K562 treated with DMSO at 1 percent for 12 hours (cell line): Measurements from ENCODE around the gene ESRRA. TPM values are rescaled to one million over a fixed set of nuclear protein-coding genes. Genes with fewer than 3 reads are reported as not detected.

Source experiments
- total RNA-seq: library from RNA; unstranded; fragments of 300-600 nt; gene quantifications from 2 replicates; pipeline ENCODE4 v1.2.3, GENCODE V29; 2022; ENCODE audit not compliant: insufficient read depth

ESRRA gene
- 72.4 and 81.7 TPM in 2 replicates for total RNA-seq

GRCh38 chr11:64305075-64305690 lies at the start of gene ESRRA:
Gene ESRRA (plus strand): TSS chr11:64305524. CDS start chr11:64307180, 1,656 bp downstream.

DNA sequence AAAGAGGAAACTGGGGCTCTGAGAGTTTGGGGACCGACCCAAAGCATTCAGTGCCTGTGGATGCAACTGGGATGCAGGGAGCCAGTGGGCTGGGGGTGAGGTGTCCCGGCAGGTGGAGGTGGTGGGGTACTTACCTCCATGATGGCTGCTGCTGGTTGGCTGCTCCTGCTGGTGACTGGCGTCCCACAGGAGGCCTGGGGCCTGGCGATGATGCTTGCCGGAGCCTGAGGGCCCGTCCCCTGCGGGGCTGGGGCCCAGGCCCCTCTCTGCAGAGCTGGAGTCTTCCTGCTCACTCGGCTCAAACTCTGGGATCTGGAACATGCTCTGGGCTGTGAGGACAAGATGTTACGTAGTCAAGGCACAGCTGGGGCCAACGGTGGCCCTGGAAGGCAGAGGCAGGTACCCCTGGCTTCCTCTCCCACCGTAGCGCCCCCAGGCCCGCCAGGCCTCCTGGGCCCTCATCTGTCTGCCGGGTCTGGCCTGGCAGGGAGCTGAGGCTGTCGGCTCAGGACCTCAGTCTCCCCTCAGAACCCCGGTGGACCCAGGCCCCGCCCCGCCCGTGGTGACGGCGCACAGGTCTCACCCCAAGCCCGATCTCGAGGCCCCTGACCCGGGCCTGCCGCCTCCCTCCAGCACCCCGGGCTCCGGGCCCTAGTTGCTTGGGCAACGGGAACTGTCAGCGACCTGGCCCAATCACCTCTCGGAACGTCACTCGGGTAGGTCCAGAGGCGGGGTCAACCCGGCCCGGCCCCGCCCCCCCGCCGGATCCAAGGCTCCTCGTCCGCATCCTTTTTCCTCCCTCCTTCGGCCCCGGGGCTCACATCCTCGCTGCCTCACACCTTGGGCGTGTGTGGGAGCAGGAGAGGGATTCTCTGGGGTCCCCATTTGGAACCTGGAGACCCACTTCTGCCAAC lies 21.0 kb upstream of the ESRRA start, which contains the start of gene BAD:
Gene BAD, minus strand, starts transcription at position 618 of the 914 bp plus-strand sequence. Its CDS starts 297 bp downstream, at position 321.

GRCh38 chr11:64284962-64285884 lies 20.1 kb upstream of the ESRRA start, which contains the start of gene GPR137:
Gene GPR137 (plus strand): TSS chr11:64285848. CDS start chr11:64286525, 677 bp downstream.

DNA sequence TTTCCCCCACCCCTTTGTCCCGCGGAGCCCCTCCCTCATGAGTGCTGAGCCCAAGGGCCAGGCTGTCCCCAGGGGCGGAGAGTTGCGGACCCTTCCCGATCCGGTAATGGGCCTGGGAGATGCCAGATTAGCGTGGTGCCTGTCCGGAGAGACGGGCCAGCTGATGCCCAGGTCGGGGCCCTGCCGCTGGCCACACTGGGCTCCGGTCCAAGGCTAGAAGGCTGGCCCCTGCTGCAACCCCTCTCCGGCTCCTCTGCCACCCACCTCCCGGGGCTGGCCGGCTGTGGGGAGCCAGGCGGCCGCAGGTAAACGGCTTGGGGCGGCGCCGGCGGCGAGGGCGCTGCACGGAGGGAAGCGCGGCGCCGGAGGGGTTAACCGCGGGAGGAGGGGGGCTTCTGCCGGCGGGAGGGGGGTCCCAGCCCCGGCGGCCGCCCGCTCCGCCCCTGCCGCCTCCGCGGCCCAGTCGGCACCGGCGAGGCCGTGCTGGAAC lies 14.0 kb upstream of the ESRRA start, which contains the start of gene KCNK4:
Gene KCNK4, plus strand, starts transcription at position 41 of the 490 bp plus-strand sequence. CDS start 1,717 bp downstream, outside the sequence.

GRCh38 chr11:64299847-64300648 lies 5.3 kb upstream of the ESRRA start, which contains the start of gene CATSPERZ:
Gene CATSPERZ (plus strand): TSS chr11:64300358. CDS start chr11:64300411, 53 bp downstream.

GRCh38 chr11:64317325-64317960 lies 12.1 kb downstream of the ESRRA start, which contains the start of gene TRMT112:
Gene TRMT112 (minus strand): TSS chr11:64317559. CDS start chr11:64317526, 33 bp downstream.

DNA sequence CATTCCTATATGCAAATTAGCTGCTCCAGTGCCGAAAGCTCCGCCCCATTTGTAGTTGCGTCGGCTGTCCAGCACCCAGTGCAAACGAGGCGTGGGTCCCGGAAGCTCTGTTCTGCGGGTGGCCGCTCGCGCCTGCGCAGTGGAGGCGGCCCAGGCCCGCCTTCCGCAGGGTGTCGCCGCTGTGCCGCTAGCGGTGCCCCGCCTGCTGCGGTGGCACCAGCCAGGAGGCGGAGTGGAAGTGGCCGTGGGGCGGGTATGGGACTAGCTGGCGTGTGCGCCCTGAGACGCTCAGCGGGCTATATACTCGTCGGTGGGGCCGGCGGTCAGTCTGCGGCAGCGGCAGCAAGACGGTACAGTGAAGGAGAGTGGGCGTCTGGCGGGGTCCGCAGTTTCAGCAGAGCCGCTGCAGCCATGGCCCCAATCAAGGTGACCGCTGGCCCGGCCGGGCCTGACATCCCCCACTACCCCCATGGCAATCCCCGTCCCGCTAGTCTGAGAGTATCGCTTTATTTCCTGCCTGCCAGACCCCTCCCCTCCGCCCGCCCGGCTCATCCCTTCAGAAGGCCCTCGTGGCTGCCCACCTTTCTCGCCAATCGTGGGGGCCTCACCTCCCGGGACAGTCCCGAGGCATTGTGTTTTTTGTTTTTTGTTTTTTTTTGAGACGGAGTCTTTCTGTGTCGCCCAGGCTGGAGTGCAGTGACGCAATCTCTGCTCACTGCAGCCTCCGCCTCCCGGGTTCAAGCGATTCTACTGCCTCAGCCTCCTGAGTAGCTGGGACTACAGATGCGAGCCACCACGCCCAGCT lies 12.8 kb downstream of the ESRRA start, which contains the start of gene PRDX5:
Gene PRDX5, plus strand, starts transcription at position 161 of the 805 bp plus-strand sequence. Its CDS starts 95 bp downstream, at position 256.

GRCh38 chr11:64339754-64340408 lies 34.6 kb downstream of the ESRRA start, which contains the start of gene CCDC88B:
Gene CCDC88B (plus strand): TSS chr11:64340204. CDS start chr11:64340267, 63 bp downstream.

DNA sequence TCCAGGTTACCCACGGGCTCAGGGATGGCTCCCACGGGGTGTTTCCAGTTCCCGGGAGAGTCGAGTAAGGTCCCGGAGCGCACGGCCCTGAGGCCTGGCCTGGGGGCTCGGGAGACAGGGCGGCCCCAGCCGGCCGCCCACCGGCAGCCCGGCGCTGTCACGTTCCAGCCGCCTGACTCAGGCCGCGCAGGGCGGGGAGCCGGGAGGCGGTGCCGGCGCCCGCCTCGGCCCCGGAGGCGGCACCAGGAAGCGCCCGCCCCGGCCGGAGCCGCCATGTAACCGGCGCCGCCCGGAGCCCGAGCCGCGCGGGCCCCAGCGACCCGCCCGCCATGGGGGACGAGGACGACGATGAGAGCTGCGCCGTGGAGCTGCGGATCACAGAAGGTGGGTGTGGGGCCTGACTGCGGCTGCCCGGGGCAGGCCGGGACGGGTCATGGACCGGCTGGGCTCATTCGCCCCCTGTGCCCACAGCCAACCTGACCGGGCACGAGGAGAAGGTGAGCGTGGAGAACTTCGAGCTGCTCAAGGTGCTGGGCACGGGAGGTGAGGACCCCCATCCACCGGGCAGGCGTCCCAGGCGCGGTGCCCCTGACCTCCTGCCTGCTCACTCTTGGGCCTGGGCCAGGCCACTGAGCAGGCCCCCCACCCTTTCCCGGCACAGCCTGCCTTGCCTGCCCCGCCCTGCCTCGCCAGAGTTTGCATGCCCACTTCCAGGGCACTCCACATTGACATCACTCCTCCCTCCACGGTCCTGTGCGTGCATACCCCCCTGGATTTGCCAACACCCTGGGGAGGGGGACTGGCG lies 53.8 kb downstream of the ESRRA start, which contains the start of gene RPS6KA4:
Gene RPS6KA4, plus strand, starts transcription at position 256 of the 805 bp plus-strand sequence. Its CDS starts 74 bp downstream, at position 330.

Other genes with a start within 250 kb of the ESRRA start
- gene MACROD1, start 139.4 kb upstream of the ESRRA start, total RNA-seq, result 69.0 and 104 TPM in 2 replicates
- 202 and 282 TPM in 2 replicates for gene STIP1, start 119.4 kb upstream of the ESRRA start, total RNA-seq
- gene FERMT3, start 98.8 kb upstream of the ESRRA start, total RNA-seq, result 98.9 and 99.4 TPM in 2 replicates
- 41.7 and 48.9 TPM in 2 replicates for gene TRPT1, start 79.3 kb upstream of the ESRRA start, total RNA-seq
- gene NUDT22, start 79.2 kb upstream of the ESRRA start, total RNA-seq, result 79.4 and 98.5 TPM in 2 replicates
- gene DNAJC4, start 75.0 kb upstream of the ESRRA start, total RNA-seq, result 71.7 and 73.1 TPM in 2 replicates
- 103 and 104 TPM in 2 replicates for gene VEGFB, start 70.9 kb upstream of the ESRRA start, total RNA-seq
- gene FKBP2, start 64.4 kb upstream of the ESRRA start, total RNA-seq, result 113 and 130 TPM in 2 replicates
- 105 and 156 TPM in 2 replicates for gene PPP1R14B, start 58.6 kb upstream of the ESRRA start, total RNA-seq
- gene PLCB3, start 54.0 kb upstream of the ESRRA start, total RNA-seq, result 14.8 and 31.1 TPM in 2 replicates
- gene BAD, start 20.9 kb upstream of the ESRRA start, total RNA-seq, result 83.9 and 138 TPM in 2 replicates
- gene GPR137, start 19.7 kb upstream of the ESRRA start, total RNA-seq, result 49.0 and 56.6 TPM in 2 replicates
- not detected in 2 replicates for gene KCNK4, start 14.2 kb upstream of the ESRRA start, total RNA-seq
- gene CATSPERZ, start 5.2 kb upstream of the ESRRA start, total RNA-seq, result 1.8 and 2.0 TPM in 2 replicates
- 306 and 450 TPM in 2 replicates for gene TRMT112, start 12.0 kb downstream of the ESRRA start, total RNA-seq
- 404 and 652 TPM in 2 replicates for gene PRDX5, start 12.6 kb downstream of the ESRRA start, total RNA-seq
- 12.0 and 20.3 TPM in 2 replicates for gene CCDC88B, start 34.7 kb downstream of the ESRRA start, total RNA-seq
- gene RPS6KA4, start 53.6 kb downstream of the ESRRA start, total RNA-seq, result 24.0 and 26.5 TPM in 2 replicates